ENCODE data around the gene IL4.

IL4 gene

DNA sequence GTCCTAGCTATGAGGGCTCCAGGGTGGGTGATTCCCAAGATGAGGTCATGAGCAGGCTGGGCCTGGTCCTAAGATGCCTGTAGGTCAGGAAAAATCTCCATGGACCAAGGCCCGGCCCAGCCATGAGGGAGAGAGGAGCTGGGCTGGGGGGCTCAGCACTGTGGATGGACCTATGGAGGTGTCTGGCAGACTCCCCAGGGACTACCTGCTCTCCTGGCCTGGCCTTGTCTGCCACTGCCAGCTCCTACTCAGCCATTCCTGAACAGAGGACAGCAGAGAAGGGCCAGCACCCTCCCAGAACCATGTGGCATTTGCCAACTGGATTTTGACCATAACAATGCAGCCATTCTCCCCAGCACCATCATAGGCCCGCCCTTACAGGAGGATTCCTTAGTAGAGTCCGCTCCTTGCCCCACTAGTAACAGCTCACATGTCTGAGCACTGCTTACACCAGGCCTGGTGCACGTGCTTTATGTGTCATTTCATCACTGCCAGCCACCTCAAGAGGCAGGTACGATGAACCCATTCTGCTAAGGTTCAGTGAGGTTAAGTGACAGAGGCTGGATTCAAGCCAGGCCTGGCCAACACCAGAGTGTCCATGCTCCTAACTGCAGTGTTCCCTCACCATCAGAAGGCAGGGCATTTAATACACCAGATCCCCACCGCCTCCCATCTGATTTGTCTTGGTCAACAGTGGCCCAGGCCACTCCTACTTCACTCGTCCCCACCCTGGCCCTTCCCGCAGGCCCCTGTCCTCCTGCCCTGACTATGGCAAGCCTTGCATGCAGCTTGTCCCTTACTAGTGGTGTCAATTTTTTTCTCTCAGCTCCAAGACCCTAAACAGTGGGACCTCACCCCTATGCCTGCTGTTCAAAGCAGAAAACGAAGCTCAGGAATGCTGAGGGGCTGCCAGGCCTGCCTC is 15.1 kb upstream of the IL4 start:
- DNase-seq (ENCODE audit: low read depth): no peak

DNA sequence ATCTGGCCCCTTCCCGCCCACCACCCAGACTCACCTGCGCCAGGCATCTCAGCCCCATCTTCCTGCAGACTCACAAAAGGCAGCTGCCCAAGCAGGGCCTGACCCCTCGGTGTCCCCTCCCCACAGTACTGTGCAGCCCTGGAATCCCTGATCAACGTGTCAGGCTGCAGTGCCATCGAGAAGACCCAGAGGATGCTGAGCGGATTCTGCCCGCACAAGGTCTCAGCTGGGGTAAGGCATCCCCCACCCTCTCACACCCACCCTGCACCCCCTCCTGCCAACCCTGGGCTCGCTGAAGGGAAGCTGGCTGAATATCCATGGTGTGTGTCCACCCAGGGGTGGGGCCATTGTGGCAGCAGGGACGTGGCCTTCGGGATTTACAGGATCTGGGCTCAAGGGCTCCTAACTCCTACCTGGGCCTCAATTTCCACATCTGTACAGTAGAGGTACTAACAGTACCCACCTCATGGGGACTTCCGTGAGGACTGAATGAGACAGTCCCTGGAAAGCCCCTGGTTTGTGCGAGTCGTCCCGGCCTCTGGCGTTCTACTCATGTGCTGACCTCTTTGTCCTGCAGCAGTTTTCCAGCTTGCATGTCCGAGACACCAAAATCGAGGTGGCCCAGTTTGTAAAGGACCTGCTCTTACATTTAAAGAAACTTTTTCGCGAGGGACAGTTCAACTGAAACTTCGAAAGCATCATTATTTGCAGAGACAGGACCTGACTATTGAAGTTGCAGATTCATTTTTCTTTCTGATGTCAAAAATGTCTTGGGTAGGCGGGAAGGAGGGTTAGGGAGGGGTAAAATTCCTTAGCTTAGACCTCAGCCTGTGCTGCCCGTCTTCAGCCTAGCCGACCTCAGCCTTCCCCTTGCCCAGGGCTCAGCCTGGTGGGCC is 13.9 kb upstream of the IL4 start:
- DNase-seq (ENCODE audit: low read depth): no peak

DNA sequence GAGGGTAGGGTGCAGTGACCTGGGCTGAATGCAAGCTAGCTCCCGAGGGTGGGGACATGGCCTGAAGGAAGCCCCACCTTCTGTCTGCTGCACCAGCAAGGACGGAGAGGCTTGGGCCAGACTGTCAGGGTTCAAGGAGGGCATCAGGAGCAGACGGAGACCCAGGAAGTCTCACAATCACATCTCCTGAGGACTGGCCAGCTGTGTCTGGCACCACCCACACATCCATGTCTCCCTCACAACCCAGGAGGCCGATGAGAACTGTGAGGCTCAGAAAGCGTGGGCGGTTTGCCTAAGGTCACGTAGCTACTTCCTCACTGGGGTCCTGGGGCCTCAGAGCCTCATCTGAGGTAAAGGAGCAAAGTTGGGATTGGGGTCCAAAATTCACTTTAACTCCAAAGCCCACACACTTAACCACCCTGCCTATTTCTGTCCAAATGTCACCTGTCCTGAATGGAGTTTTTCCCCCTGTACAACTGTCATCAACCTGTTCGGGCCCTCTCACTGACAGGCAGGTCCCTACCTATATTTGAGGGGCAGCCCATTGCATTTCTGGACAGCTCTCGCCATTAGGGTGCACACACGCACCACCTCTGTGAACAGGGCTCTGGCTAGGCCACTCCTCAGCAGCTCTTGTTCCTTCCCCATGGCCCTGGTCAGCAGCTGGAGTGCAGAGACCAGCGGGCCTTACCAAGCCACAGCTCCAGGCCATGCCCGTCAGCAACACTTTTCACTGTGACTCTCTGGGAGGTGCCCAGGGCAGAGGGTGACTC is 12.4 kb upstream of the IL4 start:
- DNase-seq (ENCODE audit: low read depth): no peak

- no peak for DNase-seq (ENCODE audit: low read depth)
These were observed 11.8 kb upstream of the IL4 start for GRCh38 chr5:132662004-132662401.

DNA sequence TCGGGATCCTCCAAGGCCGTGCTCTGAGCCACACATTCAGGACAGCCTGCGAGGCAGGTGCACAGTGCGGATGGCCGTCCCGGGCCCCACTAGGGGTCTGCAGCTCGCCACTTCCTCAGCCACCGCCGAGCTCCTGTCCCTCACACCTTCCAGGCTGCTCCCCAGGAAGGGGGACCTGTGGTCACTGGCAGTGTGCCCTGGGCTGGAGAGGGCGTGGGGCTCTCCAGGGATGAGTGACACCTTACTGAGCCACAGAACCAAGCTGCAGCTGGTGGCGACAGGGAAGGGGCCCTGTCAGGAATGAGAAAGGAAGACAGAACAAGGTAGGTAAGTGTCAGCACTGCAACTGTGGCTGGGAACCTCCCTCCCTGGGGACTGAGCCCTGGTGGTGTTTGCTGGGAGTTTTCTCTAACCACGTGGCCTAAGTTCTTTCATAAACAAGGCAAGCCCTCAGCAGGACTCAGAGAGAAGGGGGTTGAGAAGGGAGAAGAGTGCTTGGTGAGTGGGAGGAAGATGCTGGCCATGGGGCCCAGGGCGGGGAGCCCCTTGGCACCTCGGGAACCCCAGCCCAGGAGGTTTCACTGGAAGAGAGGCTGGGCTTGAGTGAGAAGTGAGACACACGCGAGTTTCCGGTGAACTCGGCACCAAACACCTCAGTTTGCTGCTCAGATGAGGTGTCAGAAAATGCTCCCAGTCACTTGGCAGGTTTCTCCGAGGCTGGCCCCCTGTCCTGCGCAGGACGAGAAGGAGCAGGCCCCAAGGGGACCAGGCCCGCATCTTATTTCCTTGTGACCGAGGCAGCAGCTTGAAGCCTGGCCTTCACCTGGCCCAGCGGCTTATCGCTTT is 10.6 kb upstream of the IL4 start:
- no peak for DNase-seq (ENCODE audit: low read depth)

DNA sequence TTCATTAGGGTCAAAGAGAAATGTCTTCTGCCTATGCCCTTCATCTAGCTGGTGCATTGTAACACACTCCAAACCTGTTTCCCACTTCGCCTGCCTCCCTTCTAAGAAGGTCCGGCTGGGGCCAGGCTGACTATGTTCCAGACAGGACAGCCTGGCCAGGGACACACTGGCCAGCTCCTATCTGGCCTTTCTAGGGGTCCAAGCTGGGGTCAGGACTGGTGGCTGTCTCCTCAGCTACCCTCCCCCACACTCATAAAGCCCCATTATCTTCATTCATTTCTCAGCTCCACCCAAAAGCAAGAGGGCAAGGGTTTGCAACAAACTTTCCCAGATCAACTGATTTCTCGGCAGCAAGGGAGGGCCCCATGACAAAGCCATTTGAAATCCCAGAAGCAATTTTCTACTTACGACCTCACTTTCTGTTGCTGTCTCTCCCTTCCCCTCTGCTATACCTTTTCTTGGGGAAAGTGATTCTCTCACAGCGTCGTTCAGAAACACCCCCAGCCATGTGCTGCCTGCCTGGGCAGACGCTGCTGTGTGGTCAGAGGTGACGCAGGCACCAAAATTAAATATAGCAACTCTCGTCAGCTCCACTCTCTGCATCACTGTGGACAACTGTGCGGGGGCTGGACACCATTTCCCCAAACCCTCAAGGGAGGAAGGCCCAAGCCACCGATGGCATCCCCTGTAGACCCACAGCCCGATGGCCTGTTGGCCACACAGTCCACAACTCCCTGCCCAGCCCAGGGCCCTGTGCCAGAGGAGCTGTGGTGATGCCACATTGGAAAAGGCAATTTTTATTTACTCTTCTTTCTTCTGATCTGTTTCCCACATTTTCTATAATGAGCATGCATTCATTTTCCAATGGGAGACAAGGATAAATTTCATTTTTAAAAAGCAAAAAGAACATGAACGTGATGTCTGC is 9.8 kb upstream of the IL4 start:
- no peak for DNase-seq (ENCODE audit: low read depth)

DNA sequence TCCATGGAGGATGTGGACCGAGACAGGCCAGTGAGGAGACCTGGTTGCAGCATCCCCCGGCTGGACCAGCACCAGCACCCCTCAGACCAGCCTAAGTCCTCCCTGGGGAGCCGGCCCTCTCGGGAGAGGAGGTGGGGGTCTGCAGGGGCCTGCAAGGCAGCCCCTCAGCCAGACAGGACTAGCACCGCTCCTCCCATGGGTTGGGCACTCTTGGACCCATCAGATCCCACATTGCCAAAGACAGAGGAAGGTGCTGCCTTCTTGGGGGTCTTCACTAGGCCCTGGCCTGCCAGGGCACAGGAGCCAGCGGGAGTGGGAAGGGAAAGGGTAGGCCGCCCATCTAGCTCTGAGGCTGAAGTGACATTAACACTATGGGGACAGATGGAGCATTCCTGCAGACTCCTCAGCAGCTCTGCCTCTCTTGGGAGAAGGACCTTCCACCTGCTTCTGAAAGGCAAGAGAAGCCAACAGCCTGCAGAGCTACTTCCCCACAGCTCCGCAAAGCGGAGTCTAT is 9.0 kb upstream of the IL4 start:
- DNase-seq (ENCODE audit: low read depth): no peak

DNA sequence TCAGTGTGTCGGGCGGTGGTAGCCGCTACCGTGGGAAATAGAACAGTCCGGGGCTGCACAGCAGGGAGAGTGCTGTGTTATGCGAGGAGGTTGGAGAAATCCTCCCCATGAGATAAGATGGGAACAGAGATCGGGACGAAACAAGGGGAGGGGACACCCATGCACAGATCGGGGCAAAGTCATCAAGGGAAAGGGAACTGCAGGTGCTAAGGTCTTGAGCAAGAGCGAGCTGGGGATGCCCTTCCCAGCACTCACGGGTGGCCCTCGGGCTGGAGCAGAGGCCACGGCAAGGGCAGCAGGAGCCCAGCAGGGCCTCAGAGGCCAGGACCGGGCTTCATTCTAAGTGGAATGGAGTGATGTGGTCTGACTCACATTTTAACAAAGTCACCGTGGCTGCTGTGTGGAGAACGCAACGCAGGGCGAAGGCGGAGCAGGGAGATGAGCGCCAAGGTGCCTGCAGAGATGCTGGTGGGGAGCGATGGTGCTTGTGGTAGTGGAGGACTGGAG is 8.2 kb upstream of the IL4 start:
- no peak for DNase-seq (ENCODE audit: low read depth)

DNA sequence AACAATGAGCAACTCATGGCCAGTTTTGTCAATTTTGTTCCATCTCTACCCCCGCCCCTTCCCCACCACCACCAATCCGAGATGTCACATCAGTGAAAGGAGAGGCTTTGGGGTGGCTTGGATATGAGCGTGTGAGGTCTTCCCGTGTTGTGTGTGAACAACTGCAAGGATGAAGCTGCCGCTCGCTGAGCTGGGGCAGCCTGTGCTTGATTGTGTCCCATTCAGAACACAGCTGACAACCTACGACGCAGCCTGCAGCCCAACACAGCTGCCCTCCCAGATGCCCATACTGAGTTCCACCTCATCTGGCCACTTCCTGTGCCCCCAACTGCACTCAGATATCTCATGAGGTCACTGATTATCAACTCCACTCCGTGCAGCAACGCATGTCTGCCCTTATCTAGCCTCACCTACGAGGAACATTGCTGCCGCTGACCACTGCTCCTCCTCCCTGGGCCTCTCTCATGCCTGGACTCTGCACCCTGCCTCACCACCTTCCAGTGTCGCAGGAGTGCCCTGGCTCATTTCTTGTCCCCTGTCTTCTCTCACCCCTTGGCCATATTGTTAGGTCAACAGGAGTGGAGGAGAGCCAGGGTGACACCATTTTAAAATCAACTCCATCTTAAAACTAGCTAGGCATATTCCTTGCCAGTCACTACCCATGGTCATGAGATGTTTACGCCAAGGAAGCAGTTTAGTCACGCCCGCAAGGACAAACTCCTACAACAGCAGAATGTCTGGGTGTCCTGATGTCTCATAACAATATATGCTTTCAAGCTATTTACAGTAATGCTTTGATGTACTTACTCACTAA is 7.3 kb upstream of the IL4 start:
- DNase-seq (ENCODE audit: low read depth): no peak

- DNase-seq (ENCODE audit: low read depth): no peak
These were observed 6.5 kb upstream of the IL4 start for GRCh38 chr5:132667309-132667708.

- no peak for DNase-seq (ENCODE audit: low read depth)
These were observed 5.8 kb upstream of the IL4 start for GRCh38 chr5:132667761-132668705.

DNA sequence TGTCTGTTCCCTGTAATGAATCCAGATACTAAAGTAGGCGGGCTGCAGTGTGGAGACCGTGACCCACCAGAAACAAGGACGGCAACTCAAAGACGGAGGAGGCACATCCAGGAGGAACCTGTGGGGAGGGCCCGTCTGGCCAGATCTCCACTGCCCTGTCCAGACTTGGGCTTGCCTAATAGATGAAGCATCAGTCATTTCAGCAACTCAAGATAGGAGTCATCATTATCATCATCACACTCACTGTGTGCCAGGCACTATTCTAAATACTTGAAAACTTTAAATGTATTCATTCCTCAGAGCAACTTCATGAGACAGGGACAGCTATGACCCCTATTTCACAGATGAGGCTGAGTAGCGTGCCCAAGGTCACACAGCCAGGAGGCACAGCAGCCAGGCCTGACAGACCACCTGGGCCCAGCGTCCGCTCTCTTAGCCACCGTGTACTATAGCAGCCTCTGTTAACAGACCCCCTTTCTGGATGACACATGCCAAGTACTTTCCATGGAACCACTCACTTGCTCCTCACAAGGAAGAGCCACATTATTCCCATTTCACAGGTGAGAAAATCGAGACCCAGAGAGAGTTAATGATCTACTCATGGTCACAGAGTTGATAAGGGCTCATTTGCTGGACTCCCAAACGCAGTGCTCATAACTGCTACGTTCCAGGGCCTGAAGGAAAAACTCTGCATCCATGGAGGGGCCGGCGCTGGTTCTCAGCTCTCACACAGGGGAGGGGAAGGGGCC is 4.9 kb upstream of the IL4 start:
- DNase-seq (ENCODE audit: low read depth): no peak

DNA sequence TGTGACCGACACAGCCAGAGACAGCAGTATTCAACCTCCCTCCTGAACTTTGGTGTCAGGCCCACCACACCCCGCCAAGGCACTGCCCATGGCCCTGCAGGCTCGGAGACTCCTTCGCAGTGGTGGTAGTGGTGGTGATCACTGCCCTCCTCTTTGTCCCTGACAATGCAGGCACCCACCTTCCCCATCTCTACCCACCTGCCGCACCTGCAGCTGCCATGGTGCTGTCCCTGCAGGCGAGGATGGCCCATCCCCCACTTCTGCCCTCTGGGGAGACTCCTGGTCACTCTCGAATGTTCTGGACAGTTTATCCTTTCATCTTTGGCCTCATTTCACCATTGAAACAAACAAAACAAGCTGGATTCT is 4.4 kb upstream of the IL4 start:
- no peak for DNase-seq (ENCODE audit: low read depth)

- DNase-seq (ENCODE audit: low read depth): no peak
These were observed 3.6 kb upstream of the IL4 start for GRCh38 chr5:132669966-132670882.

DNA sequence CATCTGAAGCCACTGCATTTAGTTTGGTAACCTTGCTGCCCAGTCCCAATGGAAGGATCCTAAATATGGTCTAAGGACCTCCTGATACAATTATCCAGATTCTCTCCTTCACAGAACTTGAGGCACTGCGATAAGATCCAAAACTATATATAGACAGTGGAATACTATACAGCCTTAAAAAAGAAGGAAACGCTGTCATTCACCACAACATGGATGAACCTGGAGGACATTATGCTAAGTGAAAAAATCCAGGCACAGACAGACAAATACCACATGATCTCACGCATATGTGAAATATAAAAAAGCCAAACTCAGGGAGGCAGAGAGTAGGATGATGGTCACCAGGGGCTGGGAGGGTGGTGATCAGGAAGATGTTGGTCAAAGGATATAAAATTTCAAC is 2.8 kb upstream of the IL4 start:
- no peak for DNase-seq (ENCODE audit: low read depth)

GRCh38 chr5:132673488-132673887 is 301 bp upstream of the IL4 start:
- no peak for DNase-seq (ENCODE audit: low read depth)
